Activated T-helper 9 cell treated with anti-CD3 and anti-CD28 coated beads, Interleukin-2, amount 50 U/mL, for 16 hours (primary cell): ENCODE measurements around the gene SEMA5B.

Source experiments
- DNase-seq: peaks from one replicate; pipeline ENCODE4 v3.0.0-alpha.2; 2020; ENCODE audit warnings: low read depth

SEMA5B gene

GRCh38 chr3:122969585-122970469 is 57.7 kb downstream of the SEMA5B start:
- no peak for DNase-seq

GRCh38 chr3:122967765-122968164 is 59.8 kb downstream of the SEMA5B start:
- no peak for DNase-seq

- no peak for DNase-seq
These were observed 60.2 kb downstream of the SEMA5B start for GRCh38 chr3:122967356-122967755.

GRCh38 chr3:122966045-122966444 is 61.5 kb downstream of the SEMA5B start:
- DNase-seq = no peak

GRCh38 chr3:122964811-122965210 is 62.8 kb downstream of the SEMA5B start:
- DNase-seq = no peak

GRCh38 chr3:122962149-122962548 is 65.4 kb downstream of the SEMA5B start:
- no peak for DNase-seq

GRCh38 chr3:122961146-122961545 is 66.4 kb downstream of the SEMA5B start:
- no peak for DNase-seq

- no peak for DNase-seq
These were observed 66.9 kb downstream of the SEMA5B start for GRCh38 chr3:122960652-122961051.

- DNase-seq = no peak
These were observed 68.2 kb downstream of the SEMA5B start for GRCh38 chr3:122959339-122959738.

GRCh38 chr3:122957707-122958689 is 69.6 kb downstream of the SEMA5B start:
- DNase-seq = no peak

GRCh38 chr3:122956693-122957455 is 70.7 kb downstream of the SEMA5B start:
- DNase-seq = no peak

GRCh38 chr3:122955916-122956692 is 71.5 kb downstream of the SEMA5B start:
- no peak for DNase-seq

- DNase-seq = no peak
These were observed 75.0 kb downstream of the SEMA5B start for GRCh38 chr3:122952520-122952919.

GRCh38 chr3:122948408-122948807 is 79.2 kb downstream of the SEMA5B start:
- DNase-seq = no peak

GRCh38 chr3:122947738-122948137 is 79.8 kb downstream of the SEMA5B start:
- no peak for DNase-seq

GRCh38 chr3:122947196-122947595 is 80.4 kb downstream of the SEMA5B start:
- DNase-seq = no peak

GRCh38 chr3:122946185-122946584 is 81.4 kb downstream of the SEMA5B start:
- DNase-seq = no peak

- no peak for DNase-seq
These were observed 82.3 kb downstream of the SEMA5B start for GRCh38 chr3:122945230-122945629.

- DNase-seq = no peak
These were observed 82.8 kb downstream of the SEMA5B start for GRCh38 chr3:122944671-122945161.

GRCh38 chr3:122943828-122944190 is 83.8 kb downstream of the SEMA5B start:
- DNase-seq = no peak
